ENCODE results near the gene ME3. TPM values are rescaled to one million over a fixed set of nuclear protein-coding genes. Genes with fewer than 3 reads are reported as not detected.

The ME3 gene
- total and polyA plus RNA-seq, 4 donors = 1.4 to 7.2 (median 2.3) TPM

- H3K27ac ChIP-seq (ENCODE audit: low read depth in 1 of 2, low read length in 2 of 2) = no peak overlapping the region
- no peaks in the 10 kb centered on the region for H3K27me3 ChIP-seq (ENCODE audit: control insufficient read depth in 4 of 4, insufficient read depth in 4 of 4, low read length in 3 of 4)
- no peaks in the 10 kb centered on the region for H3K36me3 ChIP-seq (ENCODE audit: control insufficient read depth in 4 of 4, insufficient read depth in 3 of 4, low read depth in 1 of 4, low read length in 3 of 4)
- no peaks in the 10 kb centered on the region for H3K9me3 ChIP-seq (ENCODE audit: control insufficient read depth in 4 of 4, low read length in 3 of 4)
- 98% methylated on average over 3 of the region's 3 CpGs for WGBS
- no peak overlapping the region for H3K4me3 ChIP-seq (ENCODE audit: low read depth in 1 of 3, low read length in 3 of 3)
- TF ChIP-seq MAX (IDR thresholded peaks at IDR 0.05) (no peak), ATF3 (IDR thresholded peaks at IDR 0.05) (no peak), YY1 (IDR thresholded peaks at IDR 0.05) (no peak), HNF4G (IDR thresholded peaks at IDR 0.05) (no peak), GABPA (IDR thresholded peaks at IDR 0.05 in 1 of 2, conservative IDR thresholded peaks at IDR 0.05 in 1 of 2) (no peak), REST (IDR thresholded peaks at IDR 0.05) (no peak), EGR1 (IDR thresholded peaks at IDR 0.05; ENCODE audit: low read depth in 2 of 2) (no peak), ZBTB33 (IDR thresholded peaks at IDR 0.05) (no peak), RXRA (IDR thresholded peaks at IDR 0.05) (no peak), FOXA1 (IDR thresholded peaks at IDR 0.05) (no peak)
- no peaks in the 10 kb centered on the region for H3K4me1 ChIP-seq (ENCODE audit: control insufficient read depth in 4 of 4, insufficient read depth in 4 of 4, low read length in 3 of 4)
- no peak overlapping the region for H3K9ac ChIP-seq (ENCODE audit: low read depth in 1 of 2, low read length in 2 of 2)
- no peak for DNase-seq (ENCODE audit: low spot score)
Measured at GRCh38 chr11:86398106-86398505, 274.3 kb downstream of the ME3 start.

GRCh38 chr11:86397351-86397750 is 275.1 kb downstream of the ME3 start:
- Histone ChIP-seq H3K4me3 (ENCODE audit: low read depth in 1 of 3, low read length in 3 of 3) (no peak overlapping the region), H3K36me3 (ENCODE audit: control insufficient read depth in 4 of 4, insufficient read depth in 3 of 4, low read depth in 1 of 4, low read length in 3 of 4) (no peaks in the 10 kb centered on the region), H3K4me1 (ENCODE audit: control insufficient read depth in 4 of 4, insufficient read depth in 4 of 4, low read length in 3 of 4) (no peaks in the 10 kb centered on the region), H3K27ac (ENCODE audit: low read depth in 1 of 2, low read length in 2 of 2) (no peak overlapping the region), H3K9ac (ENCODE audit: low read depth in 1 of 2, low read length in 2 of 2) (no peak overlapping the region), H3K27me3 (ENCODE audit: control insufficient read depth in 4 of 4, insufficient read depth in 4 of 4, low read length in 3 of 4) (no peaks in the 10 kb centered on the region), H3K9me3 (ENCODE audit: control insufficient read depth in 4 of 4, low read length in 3 of 4) (no peaks in the 10 kb centered on the region)
- no peak for DNase-seq (ENCODE audit: low spot score)
- no peak for TF ChIP-seq EGR1 (IDR thresholded peaks at IDR 0.05; ENCODE audit: low read depth in 2 of 2)
- no peak for TF ChIP-seq FOXA1 (IDR thresholded peaks at IDR 0.05)
- no peak for TF ChIP-seq ATF3 (IDR thresholded peaks at IDR 0.05)
- TF ChIP-seq NR2F2 (IDR thresholded peaks at IDR 0.05) = no peak
- no peak for TF ChIP-seq ZBTB33 (IDR thresholded peaks at IDR 0.05)
- no peak for TF ChIP-seq TAF1 (conservative IDR thresholded peaks at IDR 0.05)

Measured in liver (tissue), 9 donors.